GM19099 (cell line): Measurements from ENCODE around the gene PCLAF.

Experiments
- POLR2A ChIP-seq: IDR thresholded peaks from 3 replicates; pipeline ENCODE4 v1.6.1; 2011; ENCODE audit warnings: low read depth; ENCODE audit not compliant: insufficient read length; ENCODE audit errors: extremely low read depth

The PCLAF gene

DNA sequence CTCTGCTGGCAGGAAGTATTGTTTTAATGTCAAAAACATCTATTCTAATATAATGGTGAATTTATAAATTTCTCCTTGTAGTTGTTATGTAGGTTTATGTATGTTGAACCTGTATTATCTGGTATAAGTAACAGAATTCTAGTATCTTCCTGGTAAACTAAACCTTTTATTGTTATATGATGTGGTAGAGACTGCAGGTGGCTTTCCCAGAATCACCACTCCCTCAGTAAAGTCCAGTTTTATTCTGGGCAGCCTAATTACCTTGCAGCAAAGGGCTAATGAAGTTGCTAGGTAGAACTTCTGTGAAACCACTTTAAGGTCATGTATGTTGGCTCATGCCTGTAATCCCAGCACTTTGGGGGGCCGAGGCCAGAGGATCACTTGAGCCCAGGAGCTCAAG lies 40.9 kb downstream of the PCLAF start:
- TF ChIP-seq POLR2A: no peak

DNA sequence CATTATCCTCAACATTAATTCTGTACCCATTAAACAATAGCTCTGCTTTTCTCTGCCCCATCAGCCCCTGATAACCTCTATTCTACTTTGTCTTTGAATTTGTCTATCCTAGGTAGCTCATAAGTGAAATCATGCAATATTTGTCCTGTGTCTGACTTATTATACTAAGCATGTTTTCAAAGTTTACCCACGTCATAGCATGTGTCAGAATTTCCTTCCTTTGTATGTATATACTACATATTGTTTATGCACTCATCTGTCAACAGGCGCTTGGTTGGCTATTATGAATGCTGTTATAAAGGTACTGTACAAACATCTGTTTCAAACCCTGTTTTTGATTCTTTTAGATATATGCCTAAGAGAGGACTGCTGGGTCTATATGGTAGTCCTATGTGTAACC lies 43.5 kb downstream of the PCLAF start:
- no peak for TF ChIP-seq POLR2A

DNA sequence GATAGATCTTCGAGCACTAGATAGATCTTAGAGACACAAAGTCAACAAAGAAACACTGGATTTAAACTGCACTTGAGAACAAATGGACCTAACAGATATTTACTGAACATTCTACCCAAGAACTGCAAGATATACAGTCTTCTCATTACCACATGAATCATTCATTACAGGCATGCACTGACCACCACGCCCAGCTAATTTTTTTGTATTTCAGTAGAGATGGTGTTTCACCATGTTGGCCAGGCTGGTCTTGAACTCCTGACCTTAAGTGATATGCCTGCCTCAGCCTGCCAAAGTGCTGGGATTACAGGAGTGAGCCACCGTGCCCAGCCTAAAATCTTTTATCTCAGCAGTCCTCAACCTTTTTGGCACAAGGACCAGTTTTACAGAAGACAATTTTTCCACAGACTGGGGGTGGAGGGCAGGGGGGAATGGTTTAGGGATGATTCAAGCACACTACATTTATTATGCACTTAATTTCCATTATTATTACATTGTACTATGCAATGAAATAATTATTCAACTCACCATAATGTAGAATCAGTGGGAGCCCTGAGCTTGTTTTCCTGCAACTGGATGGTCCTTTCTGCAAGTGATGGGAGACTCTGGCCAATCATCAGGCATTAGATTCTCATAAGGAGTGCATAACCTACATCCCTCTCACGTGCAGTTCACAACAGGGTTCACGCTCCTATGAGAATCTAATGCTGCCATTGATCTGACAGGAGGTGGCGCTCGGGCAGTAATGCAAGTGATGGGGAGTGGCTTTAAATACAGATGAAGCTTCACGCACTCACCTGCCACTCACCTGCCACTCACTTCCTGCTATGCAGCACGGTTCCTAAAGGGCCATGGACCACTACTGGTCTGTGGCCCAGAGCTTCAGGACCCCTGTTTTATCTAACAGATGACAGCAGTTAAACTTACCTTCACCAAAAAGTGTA lies 47.0 kb downstream of the PCLAF start:
- TF ChIP-seq POLR2A: no peak

DNA sequence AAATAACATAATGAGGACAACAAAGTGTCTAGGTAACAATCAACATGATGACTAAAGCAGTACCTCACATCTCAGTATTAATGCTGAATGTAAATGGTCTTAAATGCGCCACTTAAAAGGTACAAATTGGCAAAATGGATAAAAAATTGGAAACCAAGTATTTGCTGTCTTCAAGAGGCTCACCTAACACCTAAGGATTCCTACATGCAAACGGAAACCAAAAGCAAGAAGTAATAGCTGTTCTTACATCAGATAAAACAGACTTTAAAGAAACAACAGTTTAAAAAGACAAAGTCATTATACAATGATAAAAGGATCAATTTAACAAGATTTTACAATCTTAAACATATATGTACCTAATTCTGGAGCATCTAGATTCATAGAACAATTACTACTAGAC lies 47.7 kb downstream of the PCLAF start:
- no peak for TF ChIP-seq POLR2A

DNA sequence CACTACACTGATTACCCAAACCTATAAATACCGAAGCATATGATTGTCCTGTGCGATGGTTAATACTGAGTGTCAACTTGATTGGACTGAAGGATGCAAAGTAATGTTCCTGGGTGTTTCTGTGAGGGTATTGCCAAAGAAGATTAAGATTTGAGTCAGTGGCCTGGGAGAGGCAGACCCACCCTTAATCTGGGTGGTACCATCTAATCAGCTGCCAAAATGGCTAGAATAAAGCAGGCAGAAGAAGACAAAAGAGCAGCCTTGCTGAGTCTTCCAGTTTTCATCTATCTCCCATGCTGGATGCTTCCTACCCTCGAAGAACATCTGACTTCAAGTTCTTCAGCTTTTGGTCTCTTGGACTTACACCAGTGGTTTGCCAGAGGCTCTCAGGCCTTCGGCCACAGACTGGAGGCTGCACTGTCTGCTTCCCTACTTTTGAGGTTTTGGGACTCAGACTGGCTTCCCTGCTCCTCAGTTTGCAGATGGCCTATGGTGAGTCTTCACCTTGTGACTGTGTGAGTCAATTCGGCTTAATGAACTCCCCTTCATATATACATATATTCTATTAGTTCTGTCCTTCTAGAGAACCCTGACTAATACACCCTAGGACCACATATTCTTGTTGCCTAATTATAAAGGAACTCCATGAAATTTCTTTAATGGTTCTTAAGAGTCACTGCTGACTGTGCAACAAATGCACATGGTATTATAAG lies 56.9 kb downstream of the PCLAF start:
- TF ChIP-seq POLR2A: no peak

DNA sequence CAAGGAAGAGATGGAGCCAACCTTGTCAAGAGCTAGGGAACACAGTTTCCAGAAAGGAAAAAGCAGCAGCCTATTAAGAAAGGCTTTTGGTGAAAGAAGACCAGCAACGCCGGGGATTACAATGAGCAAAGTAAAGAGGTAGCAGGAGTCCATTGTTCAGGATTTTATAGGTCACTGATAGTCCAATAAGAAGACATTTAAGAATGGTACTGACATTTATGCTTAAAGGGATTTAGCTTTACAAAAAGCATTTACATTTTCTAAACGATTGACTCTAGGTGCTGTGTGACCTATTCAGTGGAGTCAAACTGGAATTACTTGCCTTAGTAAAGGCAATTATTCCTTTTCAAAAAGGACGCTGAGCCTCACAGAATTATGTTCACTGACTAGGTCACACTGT lies 66.0 kb downstream of the PCLAF start:
- TF ChIP-seq POLR2A: no peak

DNA sequence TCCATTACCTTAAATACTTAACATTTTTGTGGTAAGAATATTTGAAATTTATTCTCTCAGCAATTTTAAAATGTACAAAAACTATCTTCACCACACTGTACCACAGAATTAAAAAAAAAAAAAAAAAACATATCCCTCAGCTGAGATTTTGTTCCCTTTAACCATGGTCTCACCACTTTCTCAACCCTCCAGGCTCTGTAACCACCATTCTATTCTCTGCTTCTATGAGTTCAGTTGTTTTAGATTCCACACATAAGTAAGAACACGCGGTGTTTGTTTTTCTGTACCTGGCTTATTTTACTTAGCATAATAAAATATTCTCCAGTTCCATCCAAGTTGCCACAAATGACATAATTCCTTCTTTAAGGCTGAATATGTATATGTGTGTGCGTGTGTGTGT lies 66.8 kb downstream of the PCLAF start:
- TF ChIP-seq POLR2A: no peak
